ENCODE data around the gene SNX30. TPM values are rescaled to one million over a fixed set of nuclear protein-coding genes. Genes with fewer than 3 reads are reported as not detected.

Gene SNX30
- total and polyA plus RNA-seq, 7 donors = 6.4 to 16.4 (median 8.9) TPM

GRCh38 chr9:112833081-112833480 lies 82.5 kb downstream of the SNX30 start:
- WGBS, 2 donors = 84 to 89% methylated on average over 4 of the region's 4 CpGs
- Histone ChIP-seq H3K27ac (no peak overlapping the region), H3K9me3 (no peaks in the 10 kb centered on the region), H3K36me3 (peaks cover 0 to 32% (median 5%) of the 10 kb centered on the region in 4 donors), H3K4me3 (no peak overlapping the region), H3K4me1 (peaks cover 0 to 8% (median 0%) of the 10 kb centered on the region in 4 donors), H3K27me3 (no peaks in the 10 kb centered on the region)
- intact Hi-C loops (cut with DNase I) = no loop called here
- DNase-seq = no peak
- TF ChIP-seq, protein P1, sequence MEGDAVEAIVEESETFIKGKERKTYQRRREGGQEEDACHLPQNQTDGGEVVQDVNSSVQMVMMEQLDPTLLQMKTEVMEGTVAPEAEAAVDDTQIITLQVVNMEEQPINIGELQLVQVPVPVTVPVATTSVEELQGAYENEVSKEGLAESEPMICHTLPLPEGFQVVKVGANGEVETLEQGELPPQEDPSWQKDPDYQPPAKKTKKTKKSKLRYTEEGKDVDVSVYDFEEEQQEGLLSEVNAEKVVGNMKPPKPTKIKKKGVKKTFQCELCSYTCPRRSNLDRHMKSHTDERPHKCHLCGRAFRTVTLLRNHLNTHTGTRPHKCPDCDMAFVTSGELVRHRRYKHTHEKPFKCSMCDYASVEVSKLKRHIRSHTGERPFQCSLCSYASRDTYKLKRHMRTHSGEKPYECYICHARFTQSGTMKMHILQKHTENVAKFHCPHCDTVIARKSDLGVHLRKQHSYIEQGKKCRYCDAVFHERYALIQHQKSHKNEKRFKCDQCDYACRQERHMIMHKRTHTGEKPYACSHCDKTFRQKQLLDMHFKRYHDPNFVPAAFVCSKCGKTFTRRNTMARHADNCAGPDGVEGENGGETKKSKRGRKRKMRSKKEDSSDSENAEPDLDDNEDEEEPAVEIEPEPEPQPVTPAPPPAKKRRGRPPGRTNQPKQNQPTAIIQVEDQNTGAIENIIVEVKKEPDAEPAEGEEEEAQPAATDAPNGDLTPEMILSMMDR (IDR thresholded peaks at IDR 0.05) = no peak
- TF ChIP-seq POLR2A (IDR thresholded peaks at IDR 0.05) = no peak
- no peak for TF ChIP-seq POLR2AphosphoS5 (IDR thresholded peaks at IDR 0.05)
- TF ChIP-seq EP300 (IDR thresholded peaks at IDR 0.05) = no peak

- H3K4me1 ChIP-seq = peaks cover 0 to 4% (median 0%) of the 10 kb centered on the region in 4 donors
- no peak overlapping the region for H3K27ac ChIP-seq
- TF ChIP-seq, protein P1 (IDR thresholded peaks at IDR 0.05) = no peak
- TF ChIP-seq POLR2A (IDR thresholded peaks at IDR 0.05) = no peak
- TF ChIP-seq POLR2AphosphoS5 (IDR thresholded peaks at IDR 0.05) = no peak
- no peak for TF ChIP-seq EP300 (IDR thresholded peaks at IDR 0.05)
- no peak for DNase-seq
- H3K9me3 ChIP-seq = no peaks in the 10 kb centered on the region
- peaks cover 0 to 46% (median 5%) of the 10 kb centered on the region in 4 donors for H3K36me3 ChIP-seq
- intact Hi-C loops (cut with DNase I) = no loop called here
- H3K4me3 ChIP-seq = no peak overlapping the region
- 18 to 63% methylated on average over 3 of the region's 3 CpGs for WGBS, 2 donors
- H3K27me3 ChIP-seq = no peaks in the 10 kb centered on the region
Measured at GRCh38 chr9:112836394-112836793, 85.8 kb downstream of the SNX30 start.

DNA sequence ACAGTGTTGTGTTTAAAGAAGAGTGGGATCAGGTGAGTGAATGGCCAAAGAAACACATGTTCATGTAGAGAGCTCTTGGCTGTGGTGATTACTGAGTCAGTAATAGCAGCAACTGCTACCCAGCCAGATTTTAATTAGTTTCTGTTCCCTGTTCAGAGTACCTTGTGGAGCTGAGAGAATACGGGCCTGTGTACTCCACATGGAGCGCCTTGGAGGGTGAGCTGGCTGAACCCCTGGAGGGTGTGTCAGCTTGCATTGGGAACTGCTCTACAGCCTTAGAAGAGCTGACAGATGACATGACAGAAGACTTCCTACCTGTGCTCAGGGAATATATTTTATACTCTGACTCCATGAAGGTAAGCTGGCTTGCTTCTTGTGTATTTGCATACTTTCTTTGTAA lies 87.8 kb downstream of the SNX30 start:
- intact Hi-C loops (cut with DNase I) = no loop called here
- WGBS, 2 donors = 21 to 66% methylated on average over 2 of the region's 2 CpGs
- H3K9me3 ChIP-seq = no peaks in the 10 kb centered on the region

DNA sequence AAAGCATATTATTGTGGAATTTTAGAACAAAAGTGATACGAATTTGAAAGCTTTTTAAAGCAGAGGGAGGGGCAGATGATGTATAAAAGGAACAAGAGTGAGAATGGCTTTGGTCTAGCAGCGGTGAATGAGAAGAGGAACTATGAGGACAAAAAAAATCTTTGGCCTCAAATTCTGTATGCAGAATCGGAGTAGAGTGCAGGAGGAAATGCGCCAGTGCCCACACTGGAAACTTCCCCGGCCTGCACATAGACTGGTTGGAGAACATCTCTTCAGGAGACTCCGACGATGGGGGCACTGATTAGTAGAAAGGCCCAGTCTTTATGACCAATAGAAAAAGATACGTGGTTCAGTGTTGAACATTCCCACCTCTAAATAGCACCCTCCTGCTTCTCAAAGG lies 88.8 kb downstream of the SNX30 start:
- Histone ChIP-seq H3K27ac (no peak overlapping the region), H3K27me3 (no peaks in the 10 kb centered on the region), H3K4me3 (no peak overlapping the region), H3K4me1 (no peaks in the 10 kb centered on the region), H3K9me3 (no peaks in the 10 kb centered on the region), H3K36me3 (peaks cover 0 to 38% (median 5%) of the 10 kb centered on the region in 4 donors)
- intact Hi-C loops (cut with DNase I) = no loop called here
- no peak for DNase-seq
- WGBS, 2 donors = 77 to 93% methylated on average over 8 of the region's 8 CpGs
- TF ChIP-seq EP300 (IDR thresholded peaks at IDR 0.05) = no peak
- TF ChIP-seq POLR2A (IDR thresholded peaks at IDR 0.05) = no peak
- TF ChIP-seq, protein P1 (IDR thresholded peaks at IDR 0.05) = no peak
- no peak for TF ChIP-seq POLR2AphosphoS5 (IDR thresholded peaks at IDR 0.05)

More for the DNA sequence above, 87.8 kb downstream of the SNX30 start:
- no peak for TF ChIP-seq POLR2A (IDR thresholded peaks at IDR 0.05)
- TF ChIP-seq, protein P1 (IDR thresholded peaks at IDR 0.05) = no peak
- no peak for TF ChIP-seq EP300 (IDR thresholded peaks at IDR 0.05)
- TF ChIP-seq POLR2AphosphoS5 (IDR thresholded peaks at IDR 0.05) = no peak
- no peaks in the 10 kb centered on the region for H3K27me3 ChIP-seq
- no peak for DNase-seq
- H3K4me3 ChIP-seq = no peak overlapping the region
- no peaks in the 10 kb centered on the region for H3K4me1 ChIP-seq
- H3K27ac ChIP-seq = no peak overlapping the region
- peaks cover 0 to 38% (median 5%) of the 10 kb centered on the region in 4 donors for H3K36me3 ChIP-seq

DNA sequence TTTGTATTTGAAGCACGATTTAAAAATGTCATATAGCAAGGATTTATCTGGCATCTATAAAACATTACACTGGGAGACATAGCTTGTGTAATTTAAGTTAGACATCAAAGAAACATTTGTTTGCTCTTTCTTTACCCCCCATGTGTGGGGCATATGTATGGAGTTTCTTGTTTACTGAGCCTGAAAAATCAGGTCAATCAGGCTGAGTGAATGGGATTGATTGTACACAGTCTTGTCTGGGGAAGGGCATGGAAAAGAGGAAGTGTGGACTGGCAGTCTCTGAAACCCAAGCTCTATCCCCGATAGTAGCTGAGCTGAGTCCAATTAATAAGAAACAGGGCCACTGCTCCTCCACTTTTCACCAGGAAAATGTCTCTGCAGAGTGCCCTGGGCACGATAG lies 90.7 kb downstream of the SNX30 start:
- Histone ChIP-seq H3K27me3 (no peaks in the 10 kb centered on the region), H3K4me3 (no peak overlapping the region), H3K4me1 (peaks cover 0 to 6% (median 0%) of the 10 kb centered on the region in 4 donors), H3K36me3 (peaks cover 0 to 31% (median 2%) of the 10 kb centered on the region in 4 donors), H3K9me3 (no peaks in the 10 kb centered on the region), H3K27ac (no peak overlapping the region)
- DNase-seq = no peak
- intact Hi-C loops (cut with DNase I) = no loop called here
- WGBS, 2 donors = 17 to 64% methylated on average over 3 of the region's 3 CpGs
- TF ChIP-seq POLR2AphosphoS5 (IDR thresholded peaks at IDR 0.05) (no peak), POLR2A (IDR thresholded peaks at IDR 0.05) (no peak)
- TF ChIP-seq, protein P1 (IDR thresholded peaks at IDR 0.05) = no peak

All from sigmoid colon (tissue), 7 donors.